GM19455 (cell line): ENCODE data around the gene FSIP1.

Experiments
- ATAC-seq: cut with Tn5 transposase; IDR thresholded peaks from one replicate; pipeline ENCODE4 v1.9.1; 2021; ENCODE audit not compliant: unreplicated experiment

FSIP1 gene

GRCh38 chr15:39721893-39722292 lies 60.7 kb downstream of the FSIP1 start:
- no peak for ATAC-seq

- ATAC-seq: no peak
Observed at GRCh38 chr15:39720621-39721611, 61.7 kb downstream of the FSIP1 start.

DNA sequence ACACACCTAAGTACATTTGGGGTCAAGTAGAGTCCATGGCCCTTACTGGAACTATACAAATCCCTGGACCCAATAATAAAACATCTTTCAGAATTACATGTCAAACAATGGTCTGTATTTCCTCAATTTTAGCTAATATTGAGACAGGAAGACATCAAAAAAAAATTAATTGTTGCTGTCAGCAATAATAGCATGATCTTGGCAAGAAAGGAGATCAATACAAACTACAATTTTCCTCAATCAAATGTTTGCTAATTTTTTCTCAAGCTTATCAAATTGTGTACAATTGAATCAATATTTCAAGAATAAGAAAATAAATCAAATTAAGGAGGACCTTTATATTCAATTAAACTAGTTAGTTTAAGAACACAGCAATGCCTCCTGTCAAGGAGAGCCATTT lies 62.6 kb downstream of the FSIP1 start:
- ATAC-seq: no peak

GRCh38 chr15:39719109-39719508 lies 63.5 kb downstream of the FSIP1 start:
- ATAC-seq: no peak

- ATAC-seq: no peak
Observed at GRCh38 chr15:39717134-39717533, 65.5 kb downstream of the FSIP1 start.

- no peak for ATAC-seq
Observed at GRCh38 chr15:39714251-39714650, 68.4 kb downstream of the FSIP1 start.

DNA sequence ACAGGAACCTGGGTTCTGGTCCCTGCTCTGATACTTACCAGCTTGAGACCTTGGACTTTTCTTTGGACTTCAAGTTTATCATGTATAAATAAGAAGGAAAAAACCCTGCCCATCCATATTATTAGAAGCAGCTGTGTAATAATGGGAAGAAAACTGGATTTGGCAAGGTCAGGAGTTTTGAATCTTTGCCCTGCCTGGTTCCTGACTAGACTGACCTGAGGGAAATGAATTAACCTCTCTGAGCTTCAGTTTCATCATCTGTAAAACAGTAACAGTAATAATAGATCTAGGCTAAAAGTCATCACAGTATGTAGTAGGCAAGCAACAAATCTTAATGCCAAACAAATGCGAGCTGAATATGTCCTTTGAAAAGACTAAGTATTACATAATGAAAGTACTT lies 68.8 kb downstream of the FSIP1 start:
- no peak for ATAC-seq

- no peak for ATAC-seq
Observed at GRCh38 chr15:39710681-39711080, 72.0 kb downstream of the FSIP1 start.

DNA sequence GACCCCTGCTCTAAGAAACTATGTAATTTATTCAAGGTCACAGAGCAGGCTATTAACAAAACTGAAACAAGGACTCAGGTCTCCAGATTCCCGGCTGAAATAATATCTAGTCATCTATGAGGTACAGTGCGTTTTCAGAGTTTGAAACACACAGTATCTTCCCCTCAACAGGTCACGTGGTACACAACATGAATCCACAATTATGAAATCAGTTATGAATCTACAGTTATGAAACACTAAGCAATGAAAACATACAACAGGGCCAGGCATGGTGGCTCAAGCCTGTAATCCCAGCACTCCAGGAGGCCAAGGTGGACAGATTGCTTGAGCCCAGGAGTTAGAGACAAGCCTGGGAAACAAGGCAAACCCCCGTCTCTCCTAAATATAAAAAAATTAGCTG lies 72.7 kb downstream of the FSIP1 start:
- ATAC-seq: no peak

GRCh38 chr15:39706206-39706605 lies 76.4 kb downstream of the FSIP1 start:
- no peak for ATAC-seq

- ATAC-seq: no peak
Observed at GRCh38 chr15:39704689-39705088, 78.0 kb downstream of the FSIP1 start.

DNA sequence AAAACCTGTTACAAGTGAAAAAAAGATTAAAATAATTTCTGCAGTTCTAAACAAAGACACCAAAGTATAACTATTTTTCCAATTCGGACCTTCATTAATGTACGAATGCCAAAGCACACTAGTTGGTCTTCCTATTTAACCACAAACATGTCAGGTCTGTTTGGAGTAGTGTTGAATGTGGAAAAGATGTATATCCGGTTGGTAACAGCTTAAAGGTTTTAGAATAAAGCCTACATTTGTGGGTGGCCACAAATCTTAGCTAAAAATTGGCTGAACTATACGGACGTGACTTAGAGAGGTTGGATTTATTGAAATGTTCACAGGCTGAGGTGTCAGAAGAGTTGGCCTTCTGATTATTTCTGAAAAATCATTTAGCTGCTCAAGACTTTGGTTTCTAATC lies 78.4 kb downstream of the FSIP1 start:
- ATAC-seq: no peak

DNA sequence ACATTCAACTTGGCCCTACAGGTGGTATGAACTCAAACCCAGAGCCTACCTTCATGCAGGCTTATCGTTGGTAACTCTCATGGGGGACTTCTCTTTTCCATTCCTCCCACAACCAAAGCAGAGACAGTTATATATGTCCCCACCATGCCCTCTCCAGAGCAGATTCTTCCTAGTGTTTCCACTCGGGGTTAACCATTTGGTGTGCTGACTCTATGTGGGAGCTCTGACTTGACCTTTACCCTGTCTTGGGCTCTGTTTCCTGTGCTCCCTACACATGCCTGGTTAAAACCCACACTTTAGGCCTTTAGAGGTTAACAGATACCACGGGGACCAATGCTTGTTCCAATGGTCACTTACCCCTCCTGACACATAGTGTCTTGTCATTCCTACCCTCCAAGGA lies 80.7 kb downstream of the FSIP1 start:
- ATAC-seq: no peak

- no peak for ATAC-seq
Observed at GRCh38 chr15:39700375-39700700, 82.3 kb downstream of the FSIP1 start.

DNA sequence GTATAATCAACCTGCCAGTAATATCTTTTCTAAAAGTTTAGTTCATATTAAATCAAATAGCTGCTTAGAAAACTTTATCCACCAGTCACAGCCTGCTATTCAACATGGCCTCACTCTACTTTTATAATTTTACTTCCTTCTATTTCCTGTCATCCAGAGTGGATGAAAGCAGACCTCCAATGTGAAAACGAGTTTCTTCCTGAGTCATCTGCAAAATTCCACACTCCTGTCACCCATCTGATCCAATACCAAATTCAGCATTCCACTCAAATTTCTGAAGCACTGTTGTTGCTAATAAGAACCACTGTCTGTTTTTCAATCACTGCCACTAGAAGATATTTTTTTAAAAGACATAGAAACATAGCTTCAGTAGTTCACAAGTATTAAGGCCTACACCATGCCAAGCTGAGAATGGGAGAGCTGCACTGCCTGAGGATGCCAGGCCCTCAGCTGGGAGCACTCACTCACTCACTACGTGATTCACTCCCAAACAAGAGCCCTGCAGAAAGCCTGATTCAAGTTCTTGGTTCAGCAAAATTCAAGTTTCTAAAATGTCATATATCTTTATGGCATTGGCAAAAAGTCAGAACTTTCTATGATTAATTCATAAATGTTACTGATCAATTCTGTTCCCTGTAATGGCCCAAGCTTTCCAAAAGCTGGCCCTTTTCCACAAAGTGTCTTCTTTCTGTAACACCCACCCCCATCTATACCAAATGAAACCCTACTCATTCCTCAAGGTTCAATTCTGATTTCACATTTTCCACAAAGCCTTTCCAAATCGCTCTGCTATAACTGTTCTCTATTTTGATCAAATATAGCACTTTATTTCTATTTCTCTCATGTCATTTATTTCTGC lies 82.9 kb downstream of the FSIP1 start:
- ATAC-seq: no peak

DNA sequence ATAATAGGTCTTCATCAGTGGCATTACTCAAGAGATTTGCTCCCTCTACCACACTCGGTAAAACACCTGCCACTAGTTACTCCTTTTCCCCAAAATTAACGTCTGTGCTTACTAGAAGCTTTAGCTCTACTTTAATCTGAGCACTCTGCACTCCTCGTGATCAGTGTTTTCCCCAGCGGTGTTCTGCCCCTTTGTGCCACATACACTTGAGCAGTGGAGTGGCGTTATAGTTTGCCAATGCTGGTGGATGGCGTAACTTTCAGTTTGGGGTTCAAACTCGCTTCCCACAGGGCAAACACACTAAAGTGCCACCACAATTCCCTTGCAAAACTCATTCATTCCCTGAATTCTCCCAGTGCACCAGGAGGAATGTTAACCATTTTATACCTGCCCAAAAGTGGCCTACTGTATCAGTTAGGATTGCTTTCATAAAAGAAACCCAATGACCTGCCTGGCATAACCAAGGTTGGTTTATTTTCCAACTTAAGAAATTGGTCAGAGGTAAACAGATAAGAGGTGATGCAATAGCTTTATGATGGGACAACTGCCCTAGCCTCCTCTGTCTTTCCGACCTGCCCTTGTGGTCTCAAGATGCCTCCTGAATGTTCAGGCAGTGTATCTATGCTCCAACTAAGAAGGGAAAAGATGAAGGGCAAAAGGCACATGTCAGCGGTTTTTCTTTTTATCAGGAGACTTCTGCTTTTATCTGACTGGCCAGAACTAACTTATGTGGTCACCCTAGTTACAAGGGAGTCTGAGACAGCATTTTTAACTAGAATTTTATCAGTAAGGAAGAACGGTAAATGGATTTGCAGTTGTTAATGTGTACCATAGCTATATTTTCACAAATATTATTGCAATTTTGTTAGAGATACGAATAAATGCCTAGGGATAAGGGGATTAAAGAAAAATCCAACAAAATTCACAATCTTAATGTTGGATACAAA lies 83.9 kb downstream of the FSIP1 start:
- ATAC-seq: no peak

GRCh38 chr15:39697509-39697908 lies 85.1 kb downstream of the FSIP1 start:
- ATAC-seq: no peak

DNA sequence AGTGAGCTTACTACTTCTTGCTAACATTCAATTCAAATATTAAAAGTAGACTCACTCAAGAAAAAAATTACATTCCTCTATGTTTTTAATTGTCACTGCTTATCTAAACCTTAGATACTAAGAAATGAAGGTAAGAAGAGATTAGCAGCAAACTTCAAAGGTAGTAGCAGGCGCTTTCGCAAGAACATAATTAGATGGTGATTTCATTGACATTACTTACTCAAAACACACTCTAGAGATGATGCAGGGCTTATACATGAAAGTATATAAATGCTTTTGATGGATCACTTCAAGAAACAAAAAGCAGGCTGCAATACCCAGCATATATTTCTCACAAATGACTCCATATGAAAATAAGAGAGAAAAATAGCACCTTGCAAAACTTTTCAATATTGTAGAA lies 86.8 kb downstream of the FSIP1 start:
- ATAC-seq: no peak

DNA sequence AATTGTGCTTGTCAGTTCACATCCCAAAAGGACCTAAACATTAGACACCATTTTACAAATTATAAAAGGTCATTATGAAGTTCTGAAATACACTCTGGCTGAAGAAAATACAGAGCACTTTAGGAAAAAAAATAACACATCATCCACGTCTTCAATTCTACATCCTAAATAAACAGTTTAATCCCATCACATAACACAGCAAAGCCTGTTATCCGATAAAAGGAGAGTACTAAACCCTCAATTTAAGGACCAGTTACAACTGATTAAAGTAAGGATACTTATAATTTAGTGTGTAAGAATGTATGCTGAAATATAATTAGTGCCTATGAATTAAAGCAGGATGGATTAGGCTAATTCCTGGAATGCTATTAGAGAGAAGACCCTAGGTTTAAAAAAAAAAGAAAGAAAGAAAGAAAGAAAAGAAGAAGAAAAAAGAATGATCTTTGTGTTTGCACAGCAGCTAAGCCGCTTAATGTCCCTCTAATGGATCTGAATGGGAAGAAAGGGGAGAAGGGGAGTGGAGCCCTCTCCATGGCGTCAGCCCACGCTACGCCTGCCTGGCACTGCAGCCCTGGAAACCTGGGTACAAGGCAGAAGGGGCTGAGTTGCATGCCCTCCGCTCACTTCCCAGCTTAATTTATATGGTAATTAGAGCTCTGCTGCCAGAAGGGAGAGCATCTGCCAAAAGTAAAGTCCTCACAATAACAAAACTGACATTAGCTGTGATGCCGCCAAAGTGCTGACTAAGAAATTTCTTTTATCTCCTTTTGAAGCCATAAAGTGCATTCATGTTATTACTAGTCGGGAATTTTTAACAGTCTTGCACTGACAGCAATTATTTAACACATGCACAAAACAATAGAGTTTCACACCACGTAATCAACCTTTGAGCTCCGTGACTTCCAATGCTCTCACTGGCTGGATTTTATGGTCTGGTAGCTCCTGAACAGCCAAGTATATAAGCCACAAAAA lies 90.0 kb downstream of the FSIP1 start:
- ATAC-seq: no peak
